ENCODE results near the gene RMDN2.

The RMDN2 gene

GRCh38 chr2:37911296-37911873 lies 13.7 kb upstream of the RMDN2 start:
- H3K4me3 ChIP-seq (ENCODE audit: low read depth, low read length, poor library complexity, severe bottlenecking): no peak overlapping the region
- H3K4me2 ChIP-seq (ENCODE audit: low read length): no peak overlapping the region
- H3K9ac ChIP-seq (ENCODE audit: low read length): no peak overlapping the region
- H3K27ac ChIP-seq (ENCODE audit: low read depth, low read length, poor library complexity, severe bottlenecking): no peak overlapping the region
- H3K36me3 ChIP-seq (ENCODE audit: insufficient read depth, low read length): no peaks in the 10 kb centered on the region
- no peaks in the 10 kb centered on the region for H4K20me1 ChIP-seq (ENCODE audit: insufficient read depth, low read length)
- H3K9me3 ChIP-seq (ENCODE audit: low read length): no peaks in the 10 kb centered on the region
- no peaks in the 10 kb centered on the region for H3F3A ChIP-seq (ENCODE audit: insufficient read depth, low read length)
- H3K4me1 ChIP-seq (ENCODE audit: insufficient read depth, low read length, severe bottlenecking): no peaks in the 10 kb centered on the region
- no peaks in the 10 kb centered on the region for H3K79me2 ChIP-seq (ENCODE audit: insufficient read depth, low read length)
- no peak for TF ChIP-seq CTCF (IDR thresholded peaks at IDR 0.05; ENCODE audit: low read length)
- no peaks in the 10 kb centered on the region for H3K9me2 ChIP-seq (ENCODE audit: low read depth, low read length)
- no peaks in the 10 kb centered on the region for H3K27me3 ChIP-seq (ENCODE audit: insufficient read depth, low read length)
- no peak overlapping the region for H2AFZ ChIP-seq (ENCODE audit: low read length)

- no peaks in the 10 kb centered on the region for H3K4me1 ChIP-seq (ENCODE audit: insufficient read depth, low read length, severe bottlenecking)
- H3F3A ChIP-seq (ENCODE audit: insufficient read depth, low read length): no peaks in the 10 kb centered on the region
- no peaks in the 10 kb centered on the region for H4K20me1 ChIP-seq (ENCODE audit: insufficient read depth, low read length)
- H3K9me2 ChIP-seq (ENCODE audit: low read depth, low read length): no peaks in the 10 kb centered on the region
- H3K36me3 ChIP-seq (ENCODE audit: insufficient read depth, low read length): no peaks in the 10 kb centered on the region
- H3K4me2 ChIP-seq (ENCODE audit: low read length): no peak overlapping the region
- H3K79me2 ChIP-seq (ENCODE audit: insufficient read depth, low read length): no peaks in the 10 kb centered on the region
- TF ChIP-seq EZH2 (IDR thresholded peaks at IDR 0.05; ENCODE audit: borderline replicate concordance, low read length) (no peak), CTCF (IDR thresholded peaks at IDR 0.05; ENCODE audit: low read length) (no peak)
- no peak overlapping the region for H3K9ac ChIP-seq (ENCODE audit: low read length)
- no peak overlapping the region for H2AFZ ChIP-seq (ENCODE audit: low read length)
- H3K9me3 ChIP-seq (ENCODE audit: low read length): no peaks in the 10 kb centered on the region
- no peak overlapping the region for H3K27ac ChIP-seq (ENCODE audit: low read depth, low read length, poor library complexity, severe bottlenecking)
- H3K4me3 ChIP-seq (ENCODE audit: low read depth, low read length, poor library complexity, severe bottlenecking): no peak overlapping the region
- H3K27me3 ChIP-seq (ENCODE audit: insufficient read depth, low read length): no peaks in the 10 kb centered on the region
Measured at GRCh38 chr2:37912056-37912455, 13.0 kb upstream of the RMDN2 start.

GRCh38 chr2:37912616-37913015 lies 12.5 kb upstream of the RMDN2 start:
- no peaks in the 10 kb centered on the region for H3F3A ChIP-seq (ENCODE audit: insufficient read depth, low read length)
- H3K9me2 ChIP-seq (ENCODE audit: low read depth, low read length): no peaks in the 10 kb centered on the region
- H3K4me3 ChIP-seq (ENCODE audit: low read depth, low read length, poor library complexity, severe bottlenecking): no peak overlapping the region
- no peak overlapping the region for H3K27ac ChIP-seq (ENCODE audit: low read depth, low read length, poor library complexity, severe bottlenecking)
- H4K20me1 ChIP-seq (ENCODE audit: insufficient read depth, low read length): no peaks in the 10 kb centered on the region
- no peaks in the 10 kb centered on the region for H3K36me3 ChIP-seq (ENCODE audit: insufficient read depth, low read length)
- H3K4me2 ChIP-seq (ENCODE audit: low read length): no peak overlapping the region
- no peaks in the 10 kb centered on the region for H3K4me1 ChIP-seq (ENCODE audit: insufficient read depth, low read length, severe bottlenecking)
- H3K9me3 ChIP-seq (ENCODE audit: low read length): no peaks in the 10 kb centered on the region
- no peak overlapping the region for H3K9ac ChIP-seq (ENCODE audit: low read length)
- H3K79me2 ChIP-seq (ENCODE audit: insufficient read depth, low read length): no peaks in the 10 kb centered on the region
- H2AFZ ChIP-seq (ENCODE audit: low read length): no peak overlapping the region
- no peak for TF ChIP-seq EZH2 (IDR thresholded peaks at IDR 0.05; ENCODE audit: borderline replicate concordance, low read length)
- no peak for TF ChIP-seq CTCF (IDR thresholded peaks at IDR 0.05; ENCODE audit: low read length)
- H3K27me3 ChIP-seq (ENCODE audit: insufficient read depth, low read length): no peaks in the 10 kb centered on the region
